T47D (cell line): ENCODE data around the gene ACTN4.

Source experiments
- DNase-seq, 2 experiments: peaks; one replicate each; pipeline versions ENCODE4 v3.0.0 to v3.0.0-alpha.2; 2011 to 2012; ENCODE audit warnings: low read depth in 1 of 2, low spot score in 1 of 2
- JUND ChIP-seq: IDR thresholded peaks from 2 replicates; pipeline ENCODE4 v1.6.1; 2012; ENCODE audit warnings: low read depth
- in situ Hi-C: cut with HindIII; loops from 2 replicates; pipeline ENCODE4 v1.10.0; 2016; ENCODE audit warnings: low sequenced_read_pairs, low pct_unique_long_range_greater_than_20kb

The ACTN4 gene

DNA sequence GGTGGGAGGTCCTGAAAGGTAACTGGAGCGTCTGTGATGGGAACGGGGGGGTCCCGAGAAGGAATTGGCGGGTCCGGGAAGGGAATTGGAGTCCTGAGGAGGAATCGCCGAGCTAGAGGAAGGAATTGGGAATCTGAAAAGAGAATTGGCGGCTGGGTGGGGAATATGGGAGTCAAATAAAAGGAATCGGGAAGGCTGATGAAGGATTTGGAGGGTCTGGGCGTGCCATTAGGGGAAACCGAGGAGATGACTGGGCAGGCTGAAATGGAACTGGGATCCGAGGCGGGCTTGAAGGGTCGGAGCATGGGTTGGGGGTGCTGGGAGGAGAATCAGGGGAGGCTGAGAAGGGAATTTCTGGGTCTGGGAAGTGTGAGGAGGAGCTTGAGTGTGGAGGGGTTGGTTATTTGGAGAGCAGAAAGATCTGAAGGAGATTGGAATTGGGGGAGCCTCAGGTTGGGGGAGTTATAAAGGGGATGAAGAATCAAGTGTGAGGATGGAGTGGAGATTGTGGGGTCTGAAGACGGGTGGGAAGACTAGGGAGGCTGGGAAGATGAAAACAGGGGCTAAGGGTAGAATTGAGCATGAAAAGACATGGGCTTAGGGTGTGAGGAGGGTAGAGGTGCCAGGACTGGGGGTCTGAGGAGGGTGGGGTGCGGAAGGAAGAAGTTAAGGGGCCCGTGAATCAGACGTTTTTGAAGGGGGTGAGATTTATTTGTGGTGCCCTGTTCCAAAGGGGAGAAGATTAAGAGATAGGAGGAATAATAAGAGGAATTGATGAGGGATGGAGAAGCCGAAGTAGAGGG is 718 bp downstream of the ACTN4 start:
- in situ Hi-C loops = no loop called here
- no peak for DNase-seq
- no peak for TF ChIP-seq JUND

DNA sequence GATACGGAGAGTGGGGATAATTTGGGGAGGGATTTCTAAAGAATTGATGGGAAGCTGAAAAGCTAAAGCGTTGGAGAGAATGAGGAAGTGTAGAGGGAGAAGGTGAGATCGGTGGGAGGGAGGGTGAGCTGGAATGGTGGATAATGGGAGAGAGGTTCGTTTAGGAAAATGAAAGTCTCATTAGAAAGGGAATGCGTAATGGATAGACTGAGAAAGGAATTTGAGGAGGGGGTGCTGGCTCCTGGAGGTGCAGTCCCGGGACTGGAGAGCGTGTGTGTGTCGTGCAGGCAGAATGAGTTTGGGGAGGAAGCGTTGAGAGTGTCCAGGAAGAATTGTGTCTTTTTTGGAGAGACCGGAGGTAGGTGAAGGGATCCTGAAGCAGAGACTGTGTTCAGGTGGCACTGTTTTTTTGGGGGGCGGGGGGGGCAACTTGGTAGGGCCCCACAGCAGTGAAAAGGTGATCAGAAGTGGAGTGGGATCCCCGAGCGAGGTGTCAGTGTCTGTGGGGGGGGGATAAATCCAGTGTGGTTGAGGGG is 1.4 kb downstream of the ACTN4 start:
- TF ChIP-seq JUND = no peak
- in situ Hi-C loops = no loop called here
- no peak for DNase-seq

DNA sequence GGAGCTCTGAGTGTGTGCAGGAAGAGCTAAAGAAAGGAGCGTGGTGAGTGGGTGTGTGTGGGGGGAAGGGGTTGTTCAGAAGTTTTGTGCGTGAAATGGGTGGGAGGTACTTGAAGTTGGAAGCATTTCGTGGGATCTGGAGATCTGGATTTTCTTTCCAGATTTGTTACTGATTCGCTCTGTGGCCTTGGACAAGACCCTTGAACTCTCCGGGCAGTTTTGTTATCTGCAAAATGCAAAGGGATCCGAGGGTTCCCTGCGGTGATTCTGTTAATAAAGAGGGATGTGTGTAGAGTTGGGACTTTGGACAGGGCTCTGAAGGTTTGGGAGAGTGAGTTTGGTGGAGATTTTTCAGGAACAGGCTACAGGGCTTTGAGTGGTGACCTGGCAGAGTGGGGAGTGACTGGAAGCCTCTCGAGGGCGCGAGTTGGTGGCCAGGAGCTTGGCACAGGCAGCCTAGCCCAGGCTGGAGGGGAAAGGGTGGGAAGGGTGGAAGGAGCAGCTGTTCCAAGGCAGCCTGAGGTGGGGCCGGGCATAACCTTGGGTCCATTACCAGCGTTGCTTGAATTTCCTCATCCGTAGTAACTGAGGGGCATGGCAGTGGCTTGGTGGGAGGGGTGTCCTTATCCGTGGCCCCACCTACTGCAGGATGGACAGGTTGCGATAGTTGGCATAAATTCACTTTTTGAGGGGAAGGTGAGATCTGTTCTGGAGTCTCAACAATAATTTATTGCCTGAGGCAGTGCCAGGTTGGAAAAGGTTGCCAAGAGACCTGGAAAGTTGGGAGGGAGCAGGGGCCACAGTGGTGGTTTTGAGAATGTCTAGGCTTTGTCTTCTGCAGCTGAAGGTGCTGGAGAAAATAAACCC is 2.1 kb downstream of the ACTN4 start:
- in situ Hi-C loops = no loop called here
- DNase-seq = no peak
- TF ChIP-seq JUND = no peak

DNA sequence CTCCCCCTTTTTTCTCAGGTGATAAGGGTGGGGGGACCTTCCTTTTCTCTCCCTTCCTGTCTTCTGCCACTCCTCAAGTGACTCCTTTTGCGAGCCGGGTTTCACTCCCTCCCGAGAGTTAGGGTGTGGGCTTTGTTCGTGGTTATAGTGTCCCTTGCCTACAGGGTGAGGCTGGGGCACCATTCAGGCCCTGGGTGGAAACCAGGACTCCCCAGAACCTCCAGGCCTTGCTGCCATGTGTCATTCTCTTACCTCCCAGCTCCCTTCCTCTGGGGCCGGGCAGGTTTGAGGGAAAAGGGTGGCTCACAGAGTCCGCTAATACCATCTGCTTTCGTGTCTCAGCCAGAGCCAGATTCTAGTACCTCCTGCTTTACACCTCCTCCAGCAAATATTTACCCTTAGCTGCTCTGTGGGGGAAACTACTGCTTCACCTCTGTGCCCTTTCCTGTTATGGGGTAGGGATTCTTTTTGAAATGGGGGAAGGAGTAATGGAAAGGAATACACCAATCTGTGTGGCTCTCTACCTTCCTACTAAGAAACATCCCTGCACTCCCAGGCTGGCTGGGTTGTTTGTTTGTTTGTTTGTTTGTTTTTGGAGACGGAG is 2.8 kb downstream of the ACTN4 start:
- in situ Hi-C loops = no loop called here
- no peak for DNase-seq
- TF ChIP-seq JUND = no peak

DNA sequence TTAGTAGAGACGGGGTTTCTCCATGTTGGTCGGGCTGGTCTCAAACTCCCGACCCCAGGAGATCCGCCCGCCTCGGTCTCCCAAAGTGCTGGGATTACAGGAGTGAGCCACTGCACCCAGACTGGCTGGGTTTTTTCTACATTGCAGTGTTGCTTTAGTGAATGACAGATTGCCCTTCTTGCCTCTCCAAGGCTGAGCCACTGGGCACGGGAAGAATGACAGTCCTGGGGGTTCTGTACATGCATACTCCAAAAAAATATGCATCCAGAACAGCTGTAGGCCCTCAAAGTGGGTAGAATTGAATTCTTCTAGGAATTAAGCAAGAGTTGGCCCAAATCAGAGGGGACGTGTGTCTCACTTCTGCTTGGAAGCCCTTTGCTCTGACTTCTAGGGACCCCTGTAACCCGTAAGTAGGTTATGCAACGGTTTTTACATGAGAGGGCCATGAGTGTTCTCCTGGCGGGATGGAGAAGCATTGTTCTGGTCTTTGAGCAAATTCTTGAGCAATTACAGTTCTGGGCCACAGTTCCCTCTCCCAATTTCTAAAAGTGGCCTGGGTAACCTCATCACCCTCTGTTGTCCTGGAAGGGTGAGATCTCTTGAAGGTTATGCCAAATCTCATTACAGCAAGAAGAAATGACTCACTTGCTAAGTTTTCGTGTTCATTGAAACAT is 3.6 kb downstream of the ACTN4 start:
- in situ Hi-C loops = no loop called here
- no peak for TF ChIP-seq JUND
- DNase-seq = no peak

DNA sequence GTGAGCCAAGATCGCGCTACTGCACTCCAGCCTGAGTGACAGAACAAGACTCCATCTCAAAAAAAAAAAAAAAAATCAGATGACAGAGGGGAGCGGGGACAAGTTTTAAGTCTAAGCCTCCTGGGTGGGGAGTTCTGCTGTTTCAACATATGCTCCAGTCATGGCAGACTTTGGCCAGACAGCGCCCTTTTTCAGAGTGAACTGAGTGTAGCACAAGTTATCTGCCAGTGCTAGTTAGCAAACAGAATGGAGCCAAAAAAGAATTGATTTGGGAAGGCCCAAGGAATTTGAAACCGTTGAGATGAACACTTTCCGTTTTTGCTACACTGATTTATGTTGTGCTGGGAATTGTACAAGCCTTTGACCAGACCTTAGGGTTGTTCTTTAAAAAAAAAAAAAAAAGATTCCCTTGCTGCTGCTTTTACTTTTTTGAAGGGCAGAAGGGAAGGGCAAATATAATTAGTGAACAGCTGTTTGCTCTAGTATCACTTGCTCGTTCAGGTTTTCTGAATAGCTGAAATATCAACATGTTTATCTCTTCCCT is 5.7 kb downstream of the ACTN4 start:
- in situ Hi-C loops = no loop called here
- no peak for TF ChIP-seq JUND
- DNase-seq = no peak

DNA sequence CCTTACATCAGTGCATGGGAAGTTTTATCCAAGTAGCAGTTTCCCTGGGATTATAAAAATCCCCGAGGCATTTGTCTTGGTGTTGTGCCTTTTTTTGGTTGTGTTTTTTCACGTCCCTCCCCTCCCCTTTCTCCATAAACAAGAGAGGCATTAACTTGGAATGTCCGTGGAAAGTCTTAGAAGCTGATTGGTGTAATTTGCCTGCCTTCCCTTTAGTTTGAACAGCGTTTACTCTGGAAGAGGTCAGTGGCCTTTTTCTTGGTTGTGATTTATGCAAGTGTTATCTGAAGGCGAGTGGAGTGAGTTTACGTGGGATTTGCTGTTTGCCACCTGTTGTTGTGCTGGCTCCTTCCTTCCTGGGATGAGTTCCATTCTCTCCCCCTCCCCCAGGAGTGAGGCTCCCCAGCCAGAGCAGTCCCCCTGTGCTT is 7.2 kb downstream of the ACTN4 start:
- in situ Hi-C loops = no loop called here
- DNase-seq = no peak
- no peak for TF ChIP-seq JUND

DNA sequence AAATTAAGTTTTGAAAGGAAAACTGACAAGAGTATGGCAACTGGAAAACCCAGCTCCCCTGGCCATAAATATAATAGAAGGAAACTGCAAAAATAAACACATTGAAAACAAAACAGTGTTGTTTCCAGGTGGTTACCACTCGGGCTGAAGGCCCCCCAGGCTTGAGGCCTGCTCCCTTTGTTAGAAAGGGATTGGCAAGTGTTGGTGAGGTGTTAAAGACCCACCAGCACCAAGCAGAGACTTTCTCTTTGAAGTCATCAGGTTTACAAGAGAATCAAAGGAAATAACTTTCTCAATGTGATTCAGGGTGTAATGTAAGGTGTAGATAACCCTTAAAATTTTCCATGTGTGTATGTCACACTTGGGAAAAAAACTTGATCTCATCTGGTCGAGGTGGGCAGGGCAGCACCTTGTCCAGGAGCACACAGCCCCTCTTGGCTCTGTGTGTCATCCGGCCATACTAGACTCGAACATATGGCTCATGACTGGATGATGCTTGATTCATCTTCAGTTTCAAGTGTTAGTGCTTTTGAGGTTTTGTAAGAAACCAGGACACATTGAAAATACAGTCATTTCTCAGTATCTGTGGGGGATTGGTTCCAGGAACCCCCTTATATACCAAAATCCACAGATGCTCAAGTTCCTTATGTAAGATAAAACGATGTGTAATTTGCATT is 7.8 kb downstream of the ACTN4 start:
- in situ Hi-C loops = no loop called here
- no peak for TF ChIP-seq JUND
- DNase-seq = no peak

DNA sequence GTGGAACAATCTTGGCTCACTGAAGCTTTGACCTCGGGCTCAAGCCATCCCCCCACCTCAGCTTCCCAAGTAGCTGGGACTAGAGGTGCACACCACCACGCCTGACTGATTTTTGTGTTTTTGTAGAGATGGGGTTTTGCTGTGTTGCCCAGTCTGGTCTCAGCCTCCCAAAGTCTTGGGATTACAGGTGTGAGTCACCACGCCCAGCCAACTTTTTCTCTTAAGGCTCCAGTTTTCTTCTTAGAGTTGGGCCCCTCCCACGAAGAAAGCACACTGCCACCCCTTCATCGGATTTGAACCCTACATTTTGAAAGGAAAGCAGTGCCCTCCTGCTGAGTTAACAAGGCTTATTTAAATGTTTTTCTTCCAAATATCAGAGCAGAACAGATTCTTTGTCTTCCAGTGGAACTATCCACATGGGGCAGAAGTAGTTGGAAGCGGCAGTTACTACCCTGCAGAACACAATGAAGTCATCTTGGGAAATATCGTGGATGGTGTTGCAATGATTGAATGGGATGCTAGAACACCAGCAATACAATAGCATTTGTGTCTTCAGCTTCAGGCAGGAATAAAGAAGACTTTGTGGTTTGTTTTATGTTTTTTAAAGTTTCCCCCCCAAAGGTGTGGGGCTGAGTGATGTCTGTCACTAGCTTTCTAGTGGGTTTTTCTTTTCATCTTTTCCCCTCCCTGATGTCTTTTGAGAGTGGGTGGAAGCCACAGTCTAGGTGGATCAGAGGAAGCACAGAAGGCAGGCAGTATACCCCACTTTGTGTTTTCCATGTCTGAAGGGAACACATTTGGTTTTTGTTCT is 8.9 kb downstream of the ACTN4 start:
- DNase-seq = no peak
- TF ChIP-seq JUND = no peak
- in situ Hi-C loops = no loop called here

DNA sequence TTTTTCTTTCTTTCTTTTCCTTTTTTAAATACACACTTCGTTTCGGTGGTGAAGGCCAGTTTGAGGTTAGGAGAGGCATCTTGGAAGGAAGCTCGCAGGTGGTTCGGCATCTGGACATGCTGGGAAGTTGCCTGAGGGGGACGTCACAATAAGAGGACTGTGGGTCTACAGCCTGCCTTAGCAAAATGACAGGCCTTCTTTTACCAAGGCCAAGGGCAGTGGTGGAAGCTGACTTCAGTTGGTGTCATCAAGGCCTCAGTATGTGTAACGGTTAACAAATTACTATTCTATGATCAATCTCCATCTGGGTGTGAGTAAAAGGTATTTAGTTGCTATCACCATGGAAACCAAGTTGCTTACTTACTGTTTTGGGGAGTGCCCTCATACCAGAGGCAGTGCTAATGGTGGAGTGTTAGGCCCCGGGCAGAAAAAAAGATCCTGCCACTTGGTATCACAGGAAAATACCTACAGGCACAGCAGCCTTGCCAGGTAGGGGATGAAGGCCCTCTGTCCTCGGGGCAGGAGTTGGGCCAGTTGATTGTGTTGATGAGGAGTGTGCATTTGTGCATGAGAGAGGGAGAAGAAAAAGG is 10.3 kb downstream of the ACTN4 start:
- DNase-seq = no peak
- no peak for TF ChIP-seq JUND
- in situ Hi-C loops = no loop called here
